GM19455 (cell line): ENCODE measurements around the gene UVRAG.

Experiments
- ATAC-seq: cut with Tn5 transposase; IDR thresholded peaks from one replicate; pipeline ENCODE4 v1.9.1; 2021; ENCODE audit not compliant: unreplicated experiment

UVRAG gene

DNA sequence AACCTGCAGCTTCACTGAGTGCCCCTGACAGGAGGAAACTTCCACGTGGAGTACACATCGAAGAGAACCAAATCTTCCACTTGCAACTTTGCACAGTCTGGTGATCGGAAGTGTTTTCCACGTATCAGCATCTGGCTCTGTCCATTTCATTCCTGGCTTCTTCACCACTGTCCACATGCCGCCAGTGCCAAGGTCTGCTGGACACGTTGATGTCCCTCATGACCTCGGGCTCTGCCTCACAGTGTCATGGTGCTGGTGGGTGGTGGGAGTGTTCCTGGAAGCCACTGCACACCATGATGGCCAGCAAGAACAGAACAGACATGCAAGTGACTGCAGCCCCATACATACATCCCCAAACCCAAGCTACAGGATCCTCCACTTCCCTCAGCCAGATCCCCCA is 342.9 kb downstream of the UVRAG start:
- no peak for ATAC-seq

GRCh38 chr11:76158394-76159302 is 343.6 kb downstream of the UVRAG start:
- no peak for ATAC-seq

- ATAC-seq = no peak
Observed at GRCh38 chr11:76159303-76159937, 344.4 kb downstream of the UVRAG start.

DNA sequence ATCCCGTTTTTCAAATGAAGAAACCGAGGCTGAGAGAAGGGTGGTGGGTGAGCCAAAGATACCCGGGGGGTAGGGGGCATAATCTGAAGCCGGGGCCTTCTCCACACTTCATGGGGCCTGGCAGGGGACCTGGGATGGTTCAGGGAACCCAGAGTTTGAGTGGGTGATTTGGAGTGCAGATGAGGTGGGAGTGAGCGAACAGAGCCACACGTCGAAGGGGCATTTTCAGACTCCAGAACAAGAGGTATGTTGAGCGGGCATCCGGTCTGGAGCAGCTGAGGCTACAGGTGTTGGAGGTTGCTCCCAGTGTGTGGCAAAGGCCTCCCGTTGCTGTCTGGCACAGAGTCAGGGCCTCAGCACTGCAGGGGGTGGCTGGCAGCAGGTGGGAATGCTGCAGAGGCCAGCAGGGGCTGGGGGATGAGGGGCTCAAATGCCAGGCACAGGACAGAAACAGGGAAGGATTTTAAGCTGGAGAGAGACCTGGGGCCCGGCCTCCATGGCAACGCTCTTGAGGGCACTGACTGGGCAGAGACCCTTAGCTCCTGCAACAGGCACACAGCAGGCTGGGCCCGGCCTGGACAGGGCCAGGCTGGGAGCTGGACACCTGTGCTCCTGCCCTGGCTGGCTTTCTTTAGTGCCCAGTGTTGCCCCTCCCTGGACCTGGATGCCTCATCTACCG is 345.1 kb downstream of the UVRAG start:
- no peak for ATAC-seq

DNA sequence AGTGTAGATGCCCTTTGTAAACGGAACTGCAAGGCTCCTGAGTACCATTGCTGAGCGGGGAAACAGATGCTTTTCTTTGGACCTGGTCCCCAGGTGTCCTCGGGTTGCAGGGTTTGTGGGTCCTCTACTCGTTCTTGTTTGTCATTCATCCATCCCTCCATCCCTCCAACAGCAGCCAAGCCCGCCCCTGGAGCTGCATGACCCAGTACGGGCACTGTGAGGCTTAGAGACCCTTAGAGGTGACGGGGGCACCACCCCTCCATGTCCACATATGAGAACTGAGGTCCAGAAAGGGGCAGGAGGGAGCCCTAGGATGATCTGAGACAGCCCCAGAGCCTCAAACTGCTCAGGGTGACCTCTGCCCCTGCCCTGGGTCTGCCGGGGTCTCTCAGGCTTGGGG is 345.8 kb downstream of the UVRAG start:
- no peak for ATAC-seq

DNA sequence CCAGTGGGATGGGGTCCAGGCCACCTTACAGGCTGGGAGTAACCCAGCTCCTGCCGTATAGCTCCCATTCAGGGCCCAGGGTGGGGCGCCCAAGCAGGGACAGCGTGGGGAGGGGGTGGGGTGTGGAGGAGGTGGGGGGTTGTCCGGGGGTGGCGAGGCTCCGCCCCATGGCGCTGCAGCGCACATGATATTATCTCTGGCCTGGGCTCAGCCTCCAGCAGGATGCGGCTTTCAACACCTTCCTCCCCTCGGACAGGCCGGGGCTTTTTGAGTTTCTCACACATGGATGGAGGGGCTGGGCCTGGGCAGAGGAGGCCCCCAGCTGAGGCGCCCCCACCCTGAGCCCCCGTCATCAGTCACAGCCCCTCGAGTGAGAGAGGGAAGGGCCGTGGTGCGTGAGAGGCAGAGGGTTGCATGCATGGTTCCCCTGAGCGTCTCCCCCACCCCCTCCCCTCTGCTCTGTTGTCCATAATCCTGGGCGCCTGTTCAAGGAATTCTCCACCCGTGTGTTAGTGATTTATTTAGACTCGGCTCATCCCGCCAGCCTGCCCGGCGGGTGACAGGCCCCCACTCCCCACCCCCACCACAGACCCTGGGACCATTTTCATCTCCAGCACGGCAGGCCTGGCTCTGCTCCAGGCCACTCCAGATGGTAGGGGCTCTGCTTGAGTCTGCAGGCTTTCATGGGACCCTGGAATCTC is 346.4 kb downstream of the UVRAG start:
- ATAC-seq = no peak

- ATAC-seq = no peak
Observed at GRCh38 chr11:76162336-76163288, 347.6 kb downstream of the UVRAG start.

- ATAC-seq = no peak
Observed at GRCh38 chr11:76163289-76163880, 348.4 kb downstream of the UVRAG start.

GRCh38 chr11:76164081-76164480 is 349.1 kb downstream of the UVRAG start:
- no peak for ATAC-seq

DNA sequence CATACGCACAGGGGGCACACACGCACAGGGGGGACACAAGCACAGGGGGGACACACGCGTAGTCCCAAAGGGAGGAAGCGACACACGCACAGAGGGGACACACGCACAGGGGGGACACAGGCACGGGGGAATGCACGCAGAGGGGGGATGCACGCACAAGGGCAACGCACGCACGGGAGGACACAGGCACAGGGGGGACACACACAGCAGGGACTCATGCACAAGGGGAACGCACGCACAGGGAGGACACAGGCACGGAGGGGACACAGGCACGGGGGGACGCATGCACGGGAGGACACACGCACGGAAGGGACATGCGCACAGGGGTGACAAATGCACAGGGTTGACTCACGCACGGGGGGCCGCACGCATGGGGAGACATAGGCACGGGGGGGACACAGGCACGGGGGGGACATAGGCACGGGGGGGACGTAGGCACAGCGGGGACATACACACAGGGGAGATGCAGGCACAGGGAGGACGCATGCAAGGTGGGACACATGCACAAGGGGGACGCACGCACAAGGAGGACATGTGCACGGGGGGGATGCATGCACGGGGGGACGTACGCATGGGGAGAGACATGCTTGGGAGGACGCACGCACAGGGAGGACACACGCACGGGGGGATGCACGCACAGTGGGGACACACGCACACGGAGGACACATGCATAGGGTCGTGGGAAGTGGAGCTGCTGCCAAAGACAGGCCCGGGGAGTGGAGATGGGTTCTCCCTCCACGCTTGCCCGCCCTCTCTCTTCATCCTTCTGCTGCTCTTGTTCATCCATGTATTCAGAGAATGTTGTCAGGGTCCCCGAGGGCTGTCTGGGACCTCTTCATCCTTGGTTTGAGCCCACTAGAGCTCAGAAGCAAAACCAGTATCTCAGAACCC is 350.1 kb downstream of the UVRAG start:
- ATAC-seq = no peak

GRCh38 chr11:76166314-76166713 is 351.3 kb downstream of the UVRAG start:
- no peak for ATAC-seq

- no peak for ATAC-seq
Observed at GRCh38 chr11:76167590-76167989, 352.6 kb downstream of the UVRAG start.

DNA sequence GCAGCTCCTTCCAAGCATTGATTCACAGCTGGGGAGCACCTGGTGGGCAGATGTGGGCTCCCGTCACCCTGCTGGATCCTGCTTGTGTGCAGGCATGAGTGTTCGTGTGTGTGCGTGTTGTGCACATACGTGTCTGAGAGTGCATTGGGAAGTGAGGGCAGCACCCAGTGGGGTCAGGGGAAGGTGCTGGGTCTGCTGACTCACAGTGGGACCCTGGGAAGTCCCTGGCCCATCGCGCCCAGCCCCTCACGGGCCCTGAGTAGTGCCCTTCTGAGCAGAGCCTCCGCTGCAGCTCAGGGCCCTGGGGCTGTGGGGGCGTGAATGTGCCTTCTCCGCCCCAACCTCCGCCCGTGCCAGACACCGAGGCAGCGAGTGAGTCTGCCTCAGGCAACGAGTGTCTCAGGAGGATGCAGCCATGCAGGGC is 354.5 kb downstream of the UVRAG start:
- no peak for ATAC-seq

DNA sequence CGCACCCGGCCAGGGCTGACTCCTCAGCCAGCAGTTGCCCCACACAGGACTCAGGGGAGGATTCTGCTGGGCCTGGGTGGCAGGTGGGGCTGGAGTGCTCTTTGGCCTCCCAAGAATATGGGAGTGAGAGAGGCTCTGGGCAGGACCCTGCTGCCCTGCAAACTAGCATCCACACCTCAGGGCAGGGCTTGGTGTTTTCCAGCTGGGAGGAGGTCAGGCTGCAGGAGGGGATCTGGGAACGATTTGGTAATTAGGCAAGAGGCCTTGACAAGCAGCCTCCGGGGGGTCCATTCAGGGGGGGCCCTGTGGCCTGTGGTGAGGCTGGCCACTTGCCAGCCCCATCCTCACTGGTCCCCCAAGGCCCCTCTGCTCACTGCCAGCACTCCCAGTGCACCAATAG is 355.5 kb downstream of the UVRAG start:
- no peak for ATAC-seq

- ATAC-seq = no peak
Observed at GRCh38 chr11:76172583-76172982, 357.6 kb downstream of the UVRAG start.

GRCh38 chr11:76173663-76174062 is 358.7 kb downstream of the UVRAG start:
- no peak for ATAC-seq

DNA sequence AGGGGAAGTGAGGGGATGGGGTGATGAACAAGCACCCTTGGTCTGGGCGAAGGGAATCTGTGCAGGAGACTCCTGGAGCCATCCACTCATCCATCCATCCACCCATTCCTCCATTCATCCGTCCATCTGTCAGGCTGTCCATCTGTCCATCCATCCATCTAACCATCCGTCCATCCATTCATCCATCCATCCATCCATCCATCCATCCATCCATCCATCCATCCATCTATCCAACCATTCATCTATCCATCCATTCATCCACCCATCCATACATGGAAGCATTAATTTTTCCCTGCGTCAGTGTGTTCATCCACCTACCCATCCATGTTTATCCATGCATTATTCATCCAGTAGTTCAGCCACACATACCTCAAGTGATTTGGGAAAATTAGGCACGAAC is 359.3 kb downstream of the UVRAG start:
- ATAC-seq = no peak

- ATAC-seq = no peak
Observed at GRCh38 chr11:76175783-76176182, 360.8 kb downstream of the UVRAG start.

GRCh38 chr11:76176463-76176862 is 361.5 kb downstream of the UVRAG start:
- no peak for ATAC-seq
